ENCODE measurements around the gene TAX1BP1.

The TAX1BP1 gene

DNA sequence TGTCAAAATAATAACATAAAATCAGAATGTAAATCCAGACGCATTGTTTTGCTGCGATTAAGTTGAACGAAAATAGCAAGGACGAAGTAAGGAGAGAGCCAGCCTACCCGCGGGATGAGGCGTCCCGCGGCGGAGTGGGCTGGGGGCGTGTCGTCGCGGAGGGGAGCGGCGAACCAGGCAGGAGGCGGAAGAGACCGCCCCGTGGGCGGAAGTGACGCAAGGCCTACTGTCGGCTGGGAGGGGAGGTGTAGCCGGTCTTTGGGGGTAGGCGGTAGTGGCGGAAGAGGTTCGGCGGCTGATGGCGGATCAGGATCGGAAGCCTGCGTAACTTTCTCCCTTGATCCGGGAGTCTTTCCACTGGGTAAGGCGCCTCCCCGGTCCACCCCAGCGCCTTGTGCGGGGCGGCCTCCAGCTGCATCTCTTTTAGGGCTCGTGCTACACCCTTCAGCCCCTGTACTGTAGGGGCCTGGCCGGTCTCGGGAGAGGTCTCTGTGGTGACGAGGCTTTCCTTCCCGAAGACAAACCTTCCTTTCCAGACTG lies at the start of gene TAX1BP1:
Gene TAX1BP1, plus strand, starts transcription at position 254 of the 540 bp plus-strand sequence. CDS start 8,363 bp downstream, outside the sequence.
- DNase-seq: peak; percentile 90 to 97

DNA sequence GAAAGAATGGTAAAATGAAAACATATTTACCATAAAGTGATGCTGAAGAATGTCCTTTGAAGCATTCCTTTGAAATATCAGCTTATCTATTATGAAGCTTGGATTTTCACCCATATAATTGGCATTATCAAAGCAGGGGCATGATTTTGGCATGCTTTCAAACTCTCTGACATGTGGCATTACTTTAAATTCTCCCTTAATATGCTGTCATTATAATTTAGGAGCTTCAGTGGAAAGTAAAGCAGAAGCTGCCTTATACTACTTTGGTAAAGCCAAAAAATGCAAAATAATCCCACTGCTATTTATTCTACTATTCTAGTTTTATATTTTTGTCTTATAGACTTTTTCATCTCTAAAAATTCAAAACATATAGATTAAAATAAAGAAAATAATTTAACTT lies 49.3 kb upstream of the TAX1BP1 start:
- no peak for DNase-seq

DNA sequence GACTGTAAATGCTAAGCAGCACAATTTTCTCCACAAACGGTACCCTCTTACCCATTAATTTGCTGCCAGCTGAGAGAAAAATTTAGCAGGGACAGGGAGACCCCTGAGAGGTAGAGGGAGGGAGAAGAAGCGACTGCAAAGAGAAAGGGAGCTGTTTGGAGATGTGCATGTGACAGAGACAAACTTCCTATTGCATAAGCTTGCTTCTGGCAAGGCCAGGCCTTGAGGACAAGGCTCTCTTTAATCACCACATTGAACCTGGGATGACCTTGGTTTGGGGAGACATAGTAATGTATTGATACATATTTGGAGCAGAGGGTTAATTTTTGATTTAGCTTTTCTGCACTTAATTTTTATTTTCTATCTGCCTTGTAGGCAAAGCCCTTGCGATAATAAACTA lies 46.2 kb upstream of the TAX1BP1 start:
- DNase-seq: no peak

DNA sequence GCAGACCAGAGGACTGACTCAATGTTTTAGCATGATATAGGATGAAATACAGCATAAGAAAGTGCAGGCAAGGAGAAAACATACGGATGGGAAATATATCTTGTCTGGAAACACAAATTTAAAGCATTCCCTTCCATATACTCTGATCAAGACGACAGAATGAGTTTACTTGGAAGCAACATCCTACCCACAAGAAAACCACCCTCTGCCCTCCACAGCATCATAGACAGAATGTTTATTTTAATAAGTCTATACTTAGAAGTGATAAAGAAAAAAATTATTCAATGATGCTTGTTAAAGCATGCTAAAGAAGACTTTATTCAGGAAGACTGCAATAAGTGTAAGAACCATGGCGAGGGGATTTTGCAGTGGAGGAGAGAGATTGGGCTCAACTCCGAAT lies 44.9 kb upstream of the TAX1BP1 start:
- DNase-seq: no peak

DNA sequence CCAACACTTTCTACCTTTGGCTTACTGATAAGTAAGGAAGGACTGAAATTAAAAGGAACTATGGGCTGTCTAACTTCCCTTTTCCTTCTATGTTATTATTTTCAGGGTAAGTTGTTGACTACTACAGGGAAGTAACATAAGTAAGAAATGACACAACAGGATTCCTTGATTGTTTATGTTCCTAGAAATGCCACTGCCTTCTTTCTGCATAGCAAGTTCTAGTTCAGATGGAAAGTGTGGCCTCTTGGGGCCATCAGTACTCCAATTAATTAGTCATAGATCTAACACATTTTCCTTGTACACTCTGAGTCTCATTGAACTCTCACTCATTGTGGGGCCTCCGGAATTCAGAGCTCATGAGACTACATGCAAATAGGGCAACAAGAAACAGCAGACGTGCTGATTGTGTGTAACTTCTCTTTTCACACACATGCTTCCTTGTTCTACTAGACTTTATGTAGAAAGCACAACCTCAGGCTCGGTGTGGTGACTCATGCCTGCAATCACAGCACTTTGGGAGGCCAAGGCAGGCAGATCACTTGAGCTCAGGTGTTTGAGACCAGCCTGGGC lies 42.0 kb upstream of the TAX1BP1 start:
- DNase-seq: peak; percentile 55 to 57

DNA sequence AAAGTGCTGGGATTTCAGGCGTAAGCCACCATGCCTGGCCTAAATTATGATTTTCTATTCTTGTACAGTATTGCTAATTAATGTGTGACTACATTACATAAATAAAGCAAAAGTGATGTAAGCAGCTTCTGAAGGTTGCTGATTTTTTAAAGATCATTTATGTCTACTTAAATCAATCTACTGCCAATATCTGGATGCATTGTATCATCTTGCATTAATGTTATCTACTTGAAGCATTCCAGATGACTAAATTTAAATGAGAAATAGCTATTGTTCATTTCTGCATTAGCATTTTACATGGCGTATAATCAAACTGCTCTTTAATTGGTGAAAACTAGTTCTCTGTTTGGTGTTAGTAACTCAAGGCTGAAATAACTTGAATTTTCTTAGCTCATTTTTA lies 40.2 kb upstream of the TAX1BP1 start:
- DNase-seq: no peak

DNA sequence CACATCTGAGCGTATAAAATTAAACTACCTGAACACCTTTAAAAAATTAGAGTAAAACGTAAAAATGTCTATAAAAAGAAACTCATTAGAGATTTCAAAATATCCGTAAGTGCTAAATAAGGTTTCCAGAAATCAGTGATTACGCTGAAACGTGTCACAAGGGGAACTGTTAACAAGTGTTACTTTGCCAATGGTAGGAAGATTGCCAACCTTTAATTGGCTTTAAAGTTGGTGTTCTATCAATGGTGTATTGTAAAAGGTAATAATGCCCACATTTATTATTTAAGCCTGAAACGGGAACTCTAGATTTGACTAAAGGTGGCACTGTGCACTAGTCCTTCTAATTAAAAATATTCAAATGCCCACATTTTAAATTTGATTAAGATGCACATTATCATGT lies 39.5 kb upstream of the TAX1BP1 start:
- DNase-seq: peak; percentile 75 to 79

DNA sequence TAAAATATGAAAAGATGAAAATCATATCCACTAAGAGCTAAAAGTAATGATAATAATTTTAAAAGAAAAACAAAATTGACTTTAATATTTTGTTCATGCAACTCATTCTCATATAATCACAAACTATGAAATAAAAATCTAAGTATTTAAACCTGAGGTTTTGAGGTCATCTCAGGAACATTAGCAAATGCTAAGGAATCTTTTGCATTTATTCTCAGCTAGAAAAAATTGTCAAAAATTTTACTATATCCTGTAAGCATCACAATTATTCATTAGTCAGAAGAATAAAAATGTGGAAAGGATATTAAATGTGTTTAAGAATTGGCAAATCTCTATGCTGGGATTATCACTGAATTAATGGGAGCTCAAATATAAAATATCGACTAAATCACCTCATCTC lies 36.8 kb upstream of the TAX1BP1 start:
- DNase-seq: no peak

DNA sequence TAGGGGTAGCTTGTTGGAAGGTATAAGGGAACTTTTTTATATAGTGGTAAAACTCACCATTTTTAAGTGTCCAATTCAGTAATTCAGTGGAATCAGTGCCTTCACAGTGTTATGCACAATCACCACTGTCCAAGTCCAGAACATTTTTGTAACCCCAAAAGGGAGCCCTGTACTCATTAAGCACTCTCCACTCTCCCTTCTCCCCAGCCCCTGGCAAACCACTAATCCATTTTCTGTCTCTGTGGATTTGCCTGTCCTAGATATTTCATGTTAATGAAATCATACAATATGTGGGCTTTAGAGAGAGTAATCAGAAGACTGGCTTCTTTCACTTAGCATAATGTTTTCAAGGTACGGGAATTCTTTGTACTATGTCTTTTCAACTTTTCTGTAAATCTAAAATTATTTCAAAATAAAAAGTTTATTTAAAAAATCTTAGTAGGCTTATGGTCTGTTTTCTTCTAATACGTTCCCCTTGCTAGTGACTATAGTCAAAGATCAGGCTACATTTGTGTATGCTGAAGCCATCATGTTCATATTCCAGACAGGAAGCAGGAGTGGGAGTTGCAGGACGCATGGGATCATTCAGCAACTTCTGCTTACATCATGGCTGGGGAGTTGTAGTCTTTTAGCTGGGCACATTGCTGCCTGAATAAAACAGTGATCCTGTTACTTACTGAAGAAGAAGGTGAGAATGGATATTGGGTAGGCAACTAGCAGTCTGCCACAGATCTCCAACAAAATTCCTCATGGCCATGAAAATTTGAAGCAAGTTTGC lies 35.4 kb upstream of the TAX1BP1 start:
- peak in 1 of 2 experiments; percentile 5 for DNase-seq

DNA sequence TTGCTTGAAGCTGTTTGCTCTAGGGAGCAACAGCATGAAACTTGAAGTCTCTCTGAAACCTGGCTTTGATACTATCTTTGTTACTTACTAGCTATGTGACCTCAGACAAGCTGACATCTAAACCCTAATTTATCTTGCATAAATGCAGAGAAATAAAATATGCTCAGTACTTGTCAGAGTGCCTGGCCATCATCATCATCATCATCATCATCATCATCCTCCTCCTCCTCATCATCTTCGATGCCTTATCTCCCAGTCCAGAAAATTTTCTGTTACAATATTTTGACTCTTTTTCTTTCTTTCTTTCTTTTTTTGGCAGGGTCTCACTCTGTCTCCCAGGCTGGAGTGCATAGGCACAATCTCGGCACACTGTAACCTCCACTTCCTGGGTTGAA lies 34.8 kb upstream of the TAX1BP1 start:
- DNase-seq: no peak

DNA sequence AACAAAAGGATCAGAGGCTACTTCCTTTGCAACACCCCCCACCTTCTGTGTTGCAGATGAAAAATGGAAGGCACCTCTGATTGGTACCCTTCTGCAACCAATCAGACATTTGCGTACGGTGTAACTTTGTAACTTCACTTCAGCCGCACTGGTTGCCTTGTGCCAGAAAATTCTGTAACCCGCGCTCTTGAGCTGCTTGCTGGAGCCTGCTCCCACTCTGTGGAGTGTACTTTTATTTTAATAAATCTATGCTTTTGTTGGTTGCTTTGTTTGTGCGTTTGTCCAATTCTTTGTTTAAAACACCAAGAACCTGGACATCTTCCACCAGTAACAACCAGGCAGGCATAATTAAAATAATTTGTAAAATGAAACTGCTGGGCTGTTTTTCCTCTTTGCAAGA lies 31.5 kb upstream of the TAX1BP1 start:
- no peak for DNase-seq

DNA sequence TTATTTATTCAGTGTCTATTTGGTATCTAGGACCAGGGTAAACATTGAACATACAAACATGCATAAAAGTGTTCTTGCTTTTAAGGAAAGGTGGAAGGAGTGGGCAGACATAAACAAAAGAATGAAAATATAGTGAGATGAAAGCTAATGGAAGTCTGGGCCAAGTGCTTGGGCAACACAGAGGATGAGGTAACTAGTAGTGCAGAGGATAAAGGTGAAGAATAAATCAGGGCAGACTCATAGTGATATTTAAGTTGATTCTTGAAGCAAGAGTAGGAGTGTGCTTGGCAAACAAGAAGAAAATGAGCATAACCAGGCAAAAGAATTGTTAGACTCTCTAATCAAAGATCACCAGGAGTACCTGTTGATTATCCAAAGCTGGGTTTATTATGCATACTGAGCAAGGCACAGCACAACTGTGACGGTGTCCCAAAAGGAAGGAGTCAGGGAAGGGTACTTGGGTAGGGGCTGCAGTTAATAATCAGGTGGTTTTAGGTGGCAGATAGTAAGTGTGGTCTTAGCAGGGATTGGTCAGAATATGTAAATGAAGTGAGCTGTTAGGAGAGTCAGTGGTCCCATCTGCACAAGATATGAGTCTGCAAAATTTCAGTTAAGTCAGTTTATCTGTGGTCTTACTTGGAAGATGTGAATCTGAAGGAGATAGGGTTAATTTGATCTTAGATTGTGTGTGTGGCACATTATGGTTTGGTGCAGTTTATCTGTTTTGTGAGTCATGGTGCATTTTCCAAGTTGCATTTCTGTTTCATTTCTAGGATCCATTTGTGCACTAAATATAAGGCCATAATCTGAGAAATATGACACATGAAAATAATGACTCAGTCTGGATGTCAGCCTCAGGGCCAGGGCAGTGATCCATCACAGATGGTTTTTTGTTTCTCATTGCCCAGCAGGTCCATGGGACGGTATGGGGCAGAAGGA lies 30.6 kb upstream of the TAX1BP1 start:
- DNase-seq: no peak

DNA sequence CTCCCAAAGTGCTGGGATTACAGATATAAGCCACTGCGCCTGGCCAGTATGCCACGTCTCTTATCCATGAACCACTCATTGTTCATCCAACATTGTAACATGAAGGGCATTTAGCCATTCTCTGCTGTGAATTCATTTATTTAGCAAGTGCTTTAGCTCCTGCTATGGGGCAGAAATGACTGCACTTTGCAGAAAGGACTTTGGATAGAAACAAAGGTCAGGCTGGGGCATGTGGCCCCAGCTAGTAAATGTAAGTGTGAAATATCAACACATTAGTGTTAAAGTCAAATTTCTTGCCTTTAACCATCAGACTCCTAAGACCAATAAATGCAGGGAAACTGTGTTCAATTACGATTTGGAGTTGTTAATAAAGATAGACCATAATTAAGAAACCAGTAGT lies 27.7 kb upstream of the TAX1BP1 start:
- DNase-seq: no peak

DNA sequence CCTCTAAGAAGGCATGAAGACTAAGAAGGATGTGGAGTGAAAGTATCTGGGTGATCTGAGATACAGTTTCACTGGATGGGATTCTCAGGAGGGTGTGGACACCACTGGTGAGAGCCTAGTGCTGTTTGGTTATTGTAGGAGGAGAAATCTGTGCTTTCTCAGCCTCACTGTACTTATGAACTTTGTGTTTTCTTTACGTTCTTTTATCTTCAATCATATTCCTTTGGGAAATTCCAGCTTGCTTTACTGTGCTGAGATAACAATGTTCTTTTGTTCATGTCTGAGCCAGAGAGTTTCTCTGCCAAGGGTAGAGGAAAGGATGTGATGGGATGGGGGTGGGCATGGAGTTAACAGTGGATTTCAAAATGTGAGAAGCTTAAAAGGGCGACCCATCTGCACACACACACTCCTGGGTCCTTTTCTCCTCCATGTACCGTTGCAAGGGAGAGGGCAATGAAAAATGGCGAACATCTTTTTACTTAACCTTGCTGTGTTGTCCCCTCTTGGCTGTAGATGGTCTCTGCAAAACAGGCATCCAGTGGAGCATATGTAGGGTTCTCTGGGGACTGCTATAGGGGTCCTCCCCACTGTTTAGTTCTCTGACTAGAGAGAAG lies 25.0 kb upstream of the TAX1BP1 start:
- no peak for DNase-seq

DNA sequence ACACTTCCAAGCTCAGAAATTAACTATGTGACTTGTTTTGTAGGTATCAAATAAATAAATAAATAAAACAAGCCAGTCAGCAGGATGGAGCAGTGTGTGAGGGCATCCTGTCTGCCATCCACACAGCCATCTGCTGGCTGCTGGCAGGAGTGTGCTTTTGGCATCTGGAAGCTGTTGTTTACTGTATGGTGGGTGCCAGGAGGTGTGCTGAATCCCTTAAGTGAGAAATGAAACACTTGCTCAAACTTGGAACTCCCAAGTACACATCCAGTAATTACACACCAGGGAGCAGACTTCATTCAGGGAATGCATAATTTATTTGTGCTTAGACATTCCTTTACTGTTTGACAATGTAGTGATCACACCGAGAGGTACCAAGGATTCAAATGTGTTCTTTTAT lies 16.9 kb upstream of the TAX1BP1 start:
- peak in 1 of 2 experiments; percentile 12 for DNase-seq

DNA sequence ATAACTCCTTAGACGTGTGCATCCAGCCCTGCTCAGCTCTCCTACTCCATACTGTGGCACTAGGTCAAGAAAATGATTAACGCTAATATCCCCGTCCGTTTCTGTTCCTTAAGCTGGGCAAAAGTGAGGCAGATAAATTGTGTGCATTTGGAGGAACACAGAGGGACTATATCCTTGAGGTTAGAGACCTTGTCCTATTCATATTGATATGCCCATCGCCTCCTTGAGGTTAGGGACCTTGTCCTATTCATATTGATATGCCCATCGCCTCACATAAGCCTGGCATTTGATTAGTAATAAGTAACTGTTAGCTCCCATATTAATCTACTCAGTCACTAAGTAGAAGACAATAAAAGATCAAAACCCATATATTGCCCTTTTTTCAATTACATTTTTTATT lies 12.9 kb upstream of the TAX1BP1 start:
- DNase-seq: no peak

DNA sequence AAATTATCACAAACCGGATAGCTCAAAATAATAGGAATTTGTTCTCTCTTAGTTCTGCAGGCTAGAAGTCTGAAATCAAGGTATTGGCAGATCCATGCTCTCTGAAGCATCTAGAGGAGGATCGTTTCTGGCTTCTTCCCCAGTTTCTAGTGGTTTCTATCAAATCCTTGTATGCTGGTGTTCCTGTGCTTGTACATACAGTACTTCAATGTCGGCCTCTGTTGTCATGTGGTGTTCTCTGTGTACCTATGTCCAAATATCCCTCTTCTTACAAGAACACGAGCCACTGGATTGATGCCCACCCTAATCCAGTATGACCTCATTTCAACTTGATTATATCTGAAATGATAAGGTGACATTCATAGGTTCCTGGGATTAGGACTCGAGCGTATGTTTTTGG lies 9.8 kb upstream of the TAX1BP1 start:
- DNase-seq: no peak

DNA sequence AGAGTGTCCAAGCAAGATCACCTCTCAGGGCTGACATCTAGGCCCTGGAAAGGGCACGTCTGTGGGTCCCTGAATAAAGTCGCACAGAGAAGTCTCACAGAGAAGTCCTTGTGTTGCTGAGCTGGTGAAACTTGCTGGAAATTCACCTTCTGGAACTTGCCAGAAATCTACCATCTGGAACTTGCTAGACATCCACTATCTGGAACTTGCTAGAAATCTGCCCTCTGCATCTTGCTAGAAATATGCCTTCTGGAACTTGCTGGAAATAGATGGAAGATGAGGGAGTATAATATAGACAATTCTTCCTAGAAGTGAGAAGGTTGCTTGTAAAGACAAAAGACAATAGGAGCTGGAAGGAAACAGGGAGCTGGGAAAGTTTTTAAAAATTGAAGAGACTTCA lies 5.4 kb upstream of the TAX1BP1 start:
- DNase-seq: no peak

DNA sequence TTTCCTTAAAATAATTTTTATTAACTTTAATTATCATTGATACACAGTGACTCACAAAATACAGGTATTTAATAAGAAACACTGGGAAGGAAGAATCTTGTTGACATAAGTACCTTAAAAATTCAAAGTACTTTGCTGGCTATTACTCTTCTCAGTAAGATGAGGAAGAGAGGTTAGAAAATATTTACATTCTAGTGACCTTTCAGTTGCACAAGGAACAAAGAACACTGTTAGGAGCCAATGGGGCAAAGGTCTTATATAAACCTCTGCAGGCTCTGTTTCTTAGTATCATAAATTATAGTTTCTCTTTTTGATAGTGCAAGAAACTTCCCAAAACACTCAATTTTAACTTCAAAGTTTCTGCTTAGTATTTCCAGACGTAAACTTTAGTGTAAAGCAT lies 4.8 kb upstream of the TAX1BP1 start:
- peak in 1 of 2 experiments; percentile 13 for DNase-seq

DNA sequence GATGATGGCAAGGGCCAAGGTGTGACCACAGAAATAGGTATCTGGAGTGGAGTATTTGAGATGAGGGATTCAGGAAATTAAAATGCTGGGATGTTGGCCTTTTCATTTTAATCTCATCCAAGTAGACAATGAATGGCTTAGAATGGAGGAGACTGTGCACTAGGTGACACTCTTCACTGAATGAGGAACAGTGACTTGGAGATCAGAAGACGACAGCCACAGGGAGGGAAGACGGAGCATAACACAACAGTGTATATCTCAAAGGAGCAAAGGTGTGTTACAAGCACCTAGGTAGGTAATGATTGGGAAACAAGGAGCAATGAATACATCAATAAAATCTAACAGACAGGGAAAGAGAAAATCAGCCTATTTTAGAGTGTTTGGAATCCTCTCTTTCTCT lies 4.1 kb upstream of the TAX1BP1 start:
- no peak for DNase-seq

DNA sequence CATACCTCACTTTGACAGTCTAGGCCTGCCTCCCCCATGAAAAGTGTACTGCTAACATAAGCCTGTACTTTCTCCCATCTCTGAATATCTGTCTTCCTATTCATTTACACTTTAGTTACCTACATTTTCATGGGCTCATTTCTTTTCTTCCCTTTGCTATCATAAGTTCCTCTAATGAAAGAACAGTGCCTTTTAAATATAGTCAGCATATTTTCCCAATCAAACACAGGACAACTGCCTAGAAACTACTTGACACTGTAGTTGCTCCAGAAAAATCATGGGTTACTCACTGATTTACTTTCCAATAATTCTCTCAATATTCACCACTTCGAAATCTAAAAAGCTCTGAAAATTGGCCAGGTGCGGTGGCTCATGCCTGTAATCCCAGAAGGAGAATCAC lies 2.8 kb upstream of the TAX1BP1 start:
- no peak for DNase-seq

DNA sequence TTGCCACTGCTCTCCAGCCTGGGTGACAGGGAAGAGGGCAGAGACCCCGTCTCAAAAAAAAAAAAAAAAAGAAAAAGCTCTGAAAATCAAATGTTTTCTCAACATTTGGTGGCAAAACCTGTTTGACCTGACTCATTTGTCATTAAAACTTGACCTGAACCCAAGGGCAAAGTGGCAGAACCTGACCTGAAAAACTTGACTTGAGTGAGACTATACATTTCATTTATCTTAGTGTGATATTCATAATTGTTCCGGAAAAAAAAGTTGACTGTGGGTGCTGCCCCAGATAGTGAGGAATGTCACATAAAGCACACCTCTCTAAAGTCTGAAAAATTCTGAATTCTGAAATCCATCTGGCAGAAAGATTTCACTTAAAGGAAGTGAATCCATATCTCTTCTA lies 2.3 kb upstream of the TAX1BP1 start:
- DNase-seq: no peak

All from NCI-H526 (cell line).